ENCODE data around the gene CDH4.
A peak's percentile ranks its signal among the peaks of the same experiment; 100 is the strongest.
"Not testable (repeated sequence)": the region's sequence is repeated elsewhere in the genome, so short reads cannot be mapped to it uniquely, and the experiment has no call there.

CDH4 gene

GRCh38 chr20:61948056-61948455 lies 696.0 kb downstream of the CDH4 start:
- DNase-seq (ENCODE audit: low read depth) = not testable (repeated sequence)

GRCh38 chr20:61948586-61949362 lies 696.7 kb downstream of the CDH4 start:
- DNase-seq (ENCODE audit: low read depth) = no peak

GRCh38 chr20:61949363-61949713 lies 697.3 kb downstream of the CDH4 start:
- DNase-seq (ENCODE audit: low read depth) = no peak

GRCh38 chr20:61949714-61950640 lies 697.9 kb downstream of the CDH4 start:
- DNase-seq (ENCODE audit: low read depth) = no peak

- no peak for DNase-seq (ENCODE audit: low read depth)
Observed at GRCh38 chr20:61950641-61951071, 698.6 kb downstream of the CDH4 start.

GRCh38 chr20:61951695-61952533 lies 699.9 kb downstream of the CDH4 start:
- DNase-seq (ENCODE audit: low read depth) = no peak

GRCh38 chr20:61953037-61954021 lies 701.3 kb downstream of the CDH4 start:
- DNase-seq (ENCODE audit: low read depth) = no peak

GRCh38 chr20:61954276-61955021 lies 702.4 kb downstream of the CDH4 start:
- DNase-seq (ENCODE audit: low read depth) = no peak

- no peak for DNase-seq (ENCODE audit: low read depth)
Observed at GRCh38 chr20:61955668-61956395, 703.8 kb downstream of the CDH4 start.

GRCh38 chr20:61956396-61957342 lies 704.6 kb downstream of the CDH4 start:
- no peak for DNase-seq (ENCODE audit: low read depth)

- no peak for DNase-seq (ENCODE audit: low read depth)
Observed at GRCh38 chr20:61957961-61958715, 706.1 kb downstream of the CDH4 start.

- peak; percentile 15 for DNase-seq (ENCODE audit: low read depth)
Observed at GRCh38 chr20:61958773-61959700, 707.0 kb downstream of the CDH4 start.

GRCh38 chr20:61960836-61961235 lies 708.8 kb downstream of the CDH4 start:
- no peak for DNase-seq (ENCODE audit: low read depth)

GRCh38 chr20:61963149-61963548 lies 711.1 kb downstream of the CDH4 start:
- DNase-seq (ENCODE audit: low read depth) = no peak

GRCh38 chr20:61963885-61964674 lies 712.0 kb downstream of the CDH4 start:
- no peak for DNase-seq (ENCODE audit: low read depth)

Measured in iris pigment epithelial cell (primary cell).